Neural cell (in vitro differentiated cells): Measurements from ENCODE around the gene SLC16A10. TPM values are rescaled to one million over a fixed set of nuclear protein-coding genes. Genes with fewer than 3 reads are reported as not detected.
"Not testable (repeated sequence)": the region's sequence is repeated elsewhere in the genome, so short reads cannot be mapped to it uniquely, and the experiment has no call there.

Experiments used
- H2AFZ ChIP-seq: fragments of 200-600, 300-800 bp; sonication (generic), shearing (Covaris generic); 2 replicates; pipeline ENCODE4 v1.6.0; 2014; ENCODE audit warnings: low read depth, mild to moderate bottlenecking, antibody characterized with exemption, low read length, moderate library complexity
- H3F3A ChIP-seq: fragments of 200-600 bp; shearing (Covaris generic); 2 replicates; pipeline ENCODE4 v1.6.1; 2016; ENCODE audit warnings: mild to moderate bottlenecking, moderate library complexity, mixed read lengths, antibody characterized with exemption, low read length; ENCODE audit not compliant: insufficient read depth, poor library complexity, severe bottlenecking
- H3K27ac ChIP-seq: fragments of 200-600, 300-800 bp; sonication (generic), shearing (Covaris generic); 2 replicates; pipeline ENCODE4 v1.5.1; 2014; ENCODE audit warnings: mild to moderate bottlenecking, low read length, moderate library complexity
- H3K27me3 ChIP-seq: fragments of 300-800, 200-600 bp; sonication (generic), shearing (Covaris generic); 2 replicates; pipeline ENCODE4 v1.6.0; 2014; ENCODE audit warnings: mild to moderate bottlenecking, low read depth, low read length, moderate library complexity; ENCODE audit not compliant: insufficient read depth
- H3K36me3 ChIP-seq: fragments of 300-800, 200-600 bp; sonication (generic), shearing (Covaris generic); 2 replicates; pipeline ENCODE4 v1.5.1; 2014; ENCODE audit warnings: mild to moderate bottlenecking, antibody characterized with exemption, low read length, moderate library complexity; ENCODE audit not compliant: insufficient read depth
- H3K4me2 ChIP-seq: fragments of 300-800, 200-600 bp; sonication (generic), shearing (Covaris generic); 2 replicates; pipeline ENCODE4 v1.6.0; 2014; ENCODE audit warnings: mild to moderate bottlenecking, low read length
- H3K4me3 ChIP-seq: fragments of 300-800, 200-600 bp; sonication (generic), shearing (Covaris generic); 2 replicates; pipeline ENCODE4 v1.5.1; 2014; ENCODE audit warnings: mild to moderate bottlenecking, low read length, moderate library complexity
- H3K79me2 ChIP-seq: fragments of 200-600 bp; shearing (Covaris generic); replicated peaks from 2 replicates; pipeline ENCODE4 v1.6.0; 2014; ENCODE audit warnings: mild to moderate bottlenecking, low read length, moderate library complexity; ENCODE audit not compliant: insufficient read depth
- H3K9ac ChIP-seq: fragments of 300-800, 200-600 bp; sonication (generic), shearing (Covaris generic); 2 replicates; pipeline ENCODE4 v1.6.1; 2016; ENCODE audit warnings: mild to moderate bottlenecking, low read length, mixed read lengths
- H3K9me2 ChIP-seq: fragments of 200-600 bp; shearing (Covaris generic); 2 replicates; pipeline ENCODE4 v1.6.1; 2016; ENCODE audit warnings: mild to moderate bottlenecking, low read length, mixed read lengths; ENCODE audit not compliant: insufficient read depth
- H3K9me3 ChIP-seq: fragments of 200-600, 300-800 bp; sonication (generic), shearing (Covaris generic); 2 replicates; pipeline ENCODE4 v1.6.1; 2016; ENCODE audit warnings: mild to moderate bottlenecking, mixed run types, low read length, moderate library complexity, mixed read lengths
- H4K20me1 ChIP-seq: fragments of 200-600 bp; shearing (Covaris generic); 2 replicates; pipeline ENCODE4 v1.6.1; 2016; ENCODE audit warnings: mild to moderate bottlenecking, mixed run types; ENCODE audit not compliant: insufficient read depth
- EP300 ChIP-seq: fragments of 450-650 bp; conservative IDR thresholded peaks from 2 replicates; pipeline ENCODE4 v1.6.1; 2014; ENCODE audit warnings: antibody characterized with exemption, mild to moderate bottlenecking, moderate library complexity; ENCODE audit not compliant: poor library complexity, severe bottlenecking
- EZH2 ChIP-seq: fragments of 200-600, 300-800 bp; shearing (Covaris generic), sonication (generic); IDR thresholded peaks from 2 replicates; pipeline ENCODE4 v1.6.1; 2014; ENCODE audit warnings: antibody characterized with exemption, low read length, borderline replicate concordance, mild to moderate bottlenecking; ENCODE audit not compliant: insufficient read depth, poor library complexity, severe bottlenecking
- MXI1 ChIP-seq: fragments of 450-650 bp; conservative IDR thresholded peaks from 2 replicates; pipeline ENCODE4 v1.6.1; 2014; ENCODE audit warnings: antibody characterized with exemption, mild to moderate bottlenecking; ENCODE audit not compliant: poor library complexity, severe bottlenecking
- POLR2AphosphoS5 ChIP-seq: IDR thresholded peaks from 2 replicates; pipeline ENCODE4 v1.6.1; 2012
- RAD21 ChIP-seq: fragments of 450-650 bp; conservative IDR thresholded peaks from 2 replicates; pipeline ENCODE4 v1.6.1; 2014; ENCODE audit warnings: antibody characterized with exemption, mild to moderate bottlenecking, moderate library complexity
- REST ChIP-seq: IDR thresholded peaks from 2 replicates; pipeline ENCODE4 v1.6.1; 2012; ENCODE audit warnings: borderline replicate concordance
- SMC3 ChIP-seq: fragments of 450-650 bp; conservative IDR thresholded peaks from 2 replicates; pipeline ENCODE4 v1.6.1; 2014; ENCODE audit warnings: antibody characterized with exemption, mild to moderate bottlenecking, moderate library complexity; ENCODE audit not compliant: poor library complexity
- TAF1 ChIP-seq: IDR thresholded peaks from 2 replicates; pipeline ENCODE4 v1.6.1; 2012; ENCODE audit warnings: low read depth
- polyA plus RNA-seq: library from polyadenylated mRNA; depleted of rRNA; stranded (reverse); fragments of >200 nt; gene quantifications from 2 replicates; pipeline ENCODE4 v1.2.3, GENCODE V29; 2014
- TF ChIP-seq, protein P1 (sequence below): fragments of 450-650 bp; IDR thresholded peaks from 2 replicates; pipeline ENCODE4 v1.5.1; 2014; ENCODE audit warnings: antibody characterized with exemption, mild to moderate bottlenecking, moderate library complexity; ENCODE audit not compliant: poor library complexity, severe bottlenecking

The SLC16A10 gene
- polyA plus RNA-seq, 1 donor from 2014 or later = 1.5 TPM

DNA sequence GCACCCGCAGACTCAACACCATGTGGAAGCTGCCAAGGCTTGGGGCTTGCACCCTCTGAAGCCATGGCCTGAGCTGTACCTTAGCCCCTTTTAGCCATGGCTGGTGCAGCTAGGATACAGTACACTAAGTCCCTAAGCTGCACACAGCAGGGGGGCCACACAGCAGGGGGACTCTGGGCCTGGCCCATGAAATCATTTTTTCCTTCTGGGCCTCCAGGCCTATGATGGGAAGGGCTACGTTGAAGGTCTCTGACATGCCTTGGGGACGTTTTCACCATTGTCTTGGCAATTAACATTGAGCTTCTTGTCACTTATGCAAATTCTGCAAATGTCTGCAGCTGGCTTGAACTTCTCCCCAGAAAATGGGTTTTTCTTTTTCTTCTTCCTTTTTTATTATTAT, 103.3 kb downstream of the SLC16A10 start:
- H3K4me3 ChIP-seq = no peak overlapping the region
- no peak overlapping the region for H2AFZ ChIP-seq
- H3K9ac ChIP-seq = no peak overlapping the region
- no peaks in the 10 kb centered on the region for H3K9me2 ChIP-seq
- no peaks in the 10 kb centered on the region for H4K20me1 ChIP-seq
- H3K27ac ChIP-seq = no peak overlapping the region
- no peak overlapping the region for H3K4me2 ChIP-seq
- H3F3A ChIP-seq = no peaks in the 10 kb centered on the region
- H3K27me3 ChIP-seq = no peaks in the 10 kb centered on the region
- H3K36me3 ChIP-seq = no peaks in the 10 kb centered on the region
- H3K9me3 ChIP-seq = no peaks in the 10 kb centered on the region
- TF ChIP-seq POLR2AphosphoS5 (no peak), TAF1 (no peak), EP300 (no peak), REST (no peak), SMC3 (no peak), EZH2 (no peak), MXI1 (no peak), RAD21 (no peak)
- TF ChIP-seq, protein P1, sequence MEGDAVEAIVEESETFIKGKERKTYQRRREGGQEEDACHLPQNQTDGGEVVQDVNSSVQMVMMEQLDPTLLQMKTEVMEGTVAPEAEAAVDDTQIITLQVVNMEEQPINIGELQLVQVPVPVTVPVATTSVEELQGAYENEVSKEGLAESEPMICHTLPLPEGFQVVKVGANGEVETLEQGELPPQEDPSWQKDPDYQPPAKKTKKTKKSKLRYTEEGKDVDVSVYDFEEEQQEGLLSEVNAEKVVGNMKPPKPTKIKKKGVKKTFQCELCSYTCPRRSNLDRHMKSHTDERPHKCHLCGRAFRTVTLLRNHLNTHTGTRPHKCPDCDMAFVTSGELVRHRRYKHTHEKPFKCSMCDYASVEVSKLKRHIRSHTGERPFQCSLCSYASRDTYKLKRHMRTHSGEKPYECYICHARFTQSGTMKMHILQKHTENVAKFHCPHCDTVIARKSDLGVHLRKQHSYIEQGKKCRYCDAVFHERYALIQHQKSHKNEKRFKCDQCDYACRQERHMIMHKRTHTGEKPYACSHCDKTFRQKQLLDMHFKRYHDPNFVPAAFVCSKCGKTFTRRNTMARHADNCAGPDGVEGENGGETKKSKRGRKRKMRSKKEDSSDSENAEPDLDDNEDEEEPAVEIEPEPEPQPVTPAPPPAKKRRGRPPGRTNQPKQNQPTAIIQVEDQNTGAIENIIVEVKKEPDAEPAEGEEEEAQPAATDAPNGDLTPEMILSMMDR = no peak
- no peaks in the 10 kb centered on the region for H3K79me2 ChIP-seq

DNA sequence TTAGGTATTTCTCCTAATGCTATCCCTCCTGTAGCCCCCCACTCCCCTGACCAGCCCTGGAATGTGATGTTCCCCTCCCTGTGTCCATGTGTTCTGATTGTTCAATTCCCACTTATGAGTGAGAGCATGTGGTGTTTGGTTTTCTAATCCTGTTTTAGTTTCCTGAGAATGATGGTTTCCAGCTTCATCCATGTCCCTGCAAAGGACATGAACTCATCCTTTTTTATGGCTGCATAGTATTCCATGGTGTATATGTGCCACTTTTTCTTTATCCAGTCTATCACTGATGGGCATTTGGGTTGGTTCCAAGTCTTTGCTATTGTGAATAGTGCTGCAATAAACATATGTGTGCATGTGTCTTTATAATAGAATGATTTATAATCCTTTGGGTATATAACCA, 103.8 kb downstream of the SLC16A10 start:
- H4K20me1 ChIP-seq, H3K4me3 ChIP-seq, H3K9me2 ChIP-seq, H2AFZ ChIP-seq, H3K27ac ChIP-seq, H3K36me3 ChIP-seq, H3K27me3 ChIP-seq, H3K9ac ChIP-seq, H3K9me3 ChIP-seq, H3F3A ChIP-seq, H3K79me2 ChIP-seq, H3K4me2 ChIP-seq: not testable (repeated sequence)

GRCh38 chr6:111192911-111193555, 105.7 kb downstream of the SLC16A10 start:
- TF ChIP-seq TAF1 = no peak
- H3K79me2 ChIP-seq = no peaks in the 10 kb centered on the region
- no peaks in the 10 kb centered on the region for H3K9me3 ChIP-seq
- H3K4me2 ChIP-seq = no peak overlapping the region
- H3K36me3 ChIP-seq = no peaks in the 10 kb centered on the region
- no peak overlapping the region for H3K27ac ChIP-seq
- H2AFZ ChIP-seq = no peak overlapping the region
- H3K4me3 ChIP-seq = no peak overlapping the region
- H3F3A ChIP-seq = no peaks in the 10 kb centered on the region
- H3K9me2 ChIP-seq = no peaks in the 10 kb centered on the region
- no peaks in the 10 kb centered on the region for H4K20me1 ChIP-seq
- no peak overlapping the region for H3K9ac ChIP-seq
- no peaks in the 10 kb centered on the region for H3K27me3 ChIP-seq
